Endothelial cell of umbilical vein (primary cell): ENCODE measurements around the gene PLEKHA7. TPM values are rescaled to one million over a fixed set of nuclear protein-coding genes. Genes with fewer than 3 reads are reported as not detected.

Experiments used
- BruUV-seq: library from RNA; stranded (reverse); fragments of 400-500 nt; replicated peaks from 2 replicates; lab custom pipeline; 2021; lab: Mats Ljungman, UMichigan
- CTCF ChIA-PET: fragments of 300-600, 350-600 bp; sonication (Branson Sonifier 250); formaldehyde crosslinking; loops from one replicate; lab custom pipeline; 2021; ENCODE audit warnings: antibody characterized with exemption, inconsistent platforms; lab: Charles Lee
- POLR2A ChIA-PET: fragments of 300-600, 350-600 bp; sonication (Branson Sonifier 250); formaldehyde crosslinking; loops from one replicate; lab custom pipeline; 2021; ENCODE audit warnings: antibody characterized with exemption, inconsistent platforms; lab: Charles Lee
- DNase-seq: peaks from one replicate; pipeline ENCODE4 v3.0.0-alpha.2; 2011; ENCODE audit warnings: low read depth, low spot score
- FAIRE-seq: peaks from 2 replicates; lab custom pipeline; 2011; peaks lifted over from hg19 to GRCh38; lab: Jason Lieb, UNC
- H2AFZ ChIP-seq: 2 replicates; pipeline ENCODE4 v1.6.0; 2012; ENCODE audit warnings: low read depth, low read length, control low read depth, inconsistent platforms
- H3K27ac ChIP-seq: 2 replicates; pipeline ENCODE4 v1.5.1; 2011; ENCODE audit warnings: low read depth, mild to moderate bottlenecking, control low read depth, low read length, moderate library complexity; ENCODE audit not compliant: insufficient read depth
- H3K27me3 ChIP-seq, 2 experiments: 2 replicates each; pipeline versions ENCODE4 v1.6.0 to v1.6.1; 2011; ENCODE audit warnings: low read length in 2 of 2, mixed read lengths in 1 of 2; ENCODE audit not compliant: control insufficient read depth in 2 of 2, insufficient read depth in 2 of 2
- H3K36me3 ChIP-seq, 2 experiments: 2 replicates in 1 of 2; 3 replicates in 1 of 2; pipeline ENCODE4 v1.5.1; 2011; ENCODE audit warnings: low read length in 2 of 2, mild to moderate bottlenecking in 1 of 2, moderate library complexity in 1 of 2; ENCODE audit not compliant: control insufficient read depth in 2 of 2, insufficient read depth in 2 of 2; ENCODE audit errors: extremely low read depth in 1 of 2
- H3K4me1 ChIP-seq: 3 replicates; pipeline ENCODE4 v1.5.1; 2011; ENCODE audit warnings: mild to moderate bottlenecking, low read length; ENCODE audit not compliant: control insufficient read depth, insufficient read depth; ENCODE audit errors: extremely low read depth
- H3K4me2 ChIP-seq: 2 replicates; pipeline ENCODE4 v1.6.1; 2011; ENCODE audit warnings: low read length, control low read depth, mixed read lengths; ENCODE audit not compliant: insufficient read depth
- H3K4me3 ChIP-seq, 3 experiments: fragments of 200-600 bp in 1 of 3; sonication (generic), shearing (Covaris generic) in 1 of 3; replicated peaks in 1 of 3; 2 replicates each; pipeline ENCODE4 v1.5.1; 2011 to 2016; ENCODE audit warnings: control low read depth in 3 of 3, low read length in 3 of 3, mild to moderate bottlenecking in 2 of 3, inconsistent platforms in 1 of 3, low read depth in 1 of 3, moderate library complexity in 1 of 3; ENCODE audit not compliant: insufficient read depth in 1 of 3
- H3K79me2 ChIP-seq: 2 replicates; pipeline ENCODE4 v1.6.0; 2012; ENCODE audit warnings: low read length, inconsistent platforms; ENCODE audit not compliant: control insufficient read depth, insufficient read depth
- H3K9ac ChIP-seq: replicated peaks from 2 replicates; pipeline ENCODE3; 2011; ENCODE audit warnings: low read length, control low read depth; ENCODE audit not compliant: insufficient read depth; ENCODE audit errors: extremely low read depth
- H3K9me1 ChIP-seq: replicated peaks from 3 replicates; pipeline ENCODE4 v1.6.0; 2011; ENCODE audit warnings: mild to moderate bottlenecking, low read length; ENCODE audit not compliant: control insufficient read depth, insufficient read depth; ENCODE audit errors: extremely low read depth
- H3K9me3 ChIP-seq: replicated peaks from 2 replicates; pipeline ENCODE4 v1.5.1; 2012; ENCODE audit warnings: low read length, inconsistent platforms; ENCODE audit not compliant: control insufficient read depth, insufficient read depth
- H4K20me1 ChIP-seq: replicated peaks from 2 replicates; pipeline ENCODE3; 2011; ENCODE audit warnings: mild to moderate bottlenecking, low read length; ENCODE audit not compliant: control insufficient read depth, insufficient read depth; ENCODE audit errors: extremely low read depth
- CTCF ChIP-seq, 2 donors: IDR thresholded peaks; 1 replicate in 1 of 2; 2 replicates in 1 of 2; pipeline ENCODE4 v1.5.1; 2011; ENCODE audit warnings: low read length in 2 of 2, mild to moderate bottlenecking in 2 of 2, moderate library complexity in 2 of 2, control low read depth in 1 of 2, inconsistent platforms in 1 of 2, low read depth in 1 of 2; ENCODE audit not compliant: insufficient read depth in 1 of 2; ENCODE audit errors: extremely low read depth in 1 of 2
- EZH2 ChIP-seq: IDR thresholded peaks from 2 replicates; pipeline ENCODE4 v1.6.1; 2012; ENCODE audit warnings: borderline replicate concordance, low read depth, mild to moderate bottlenecking, moderate library complexity, low read length, inconsistent platforms; ENCODE audit not compliant: severe bottlenecking
- FOS ChIP-seq: IDR thresholded peaks from 2 replicates; pipeline ENCODE4 v1.6.1; 2011; ENCODE audit warnings: mild to moderate bottlenecking, low read length, moderate library complexity, borderline replicate concordance; ENCODE audit not compliant: insufficient read depth
- GATA2 ChIP-seq: IDR thresholded peaks from 2 replicates; pipeline ENCODE4 v1.7.0; 2011; ENCODE audit warnings: low read depth, mild to moderate bottlenecking, moderate library complexity, mixed read lengths, low read length; ENCODE audit not compliant: insufficient read length, insufficient read depth
- JUN ChIP-seq: IDR thresholded peaks from 2 replicates; pipeline ENCODE4 v1.6.1; 2011; ENCODE audit warnings: borderline replicate concordance, low read depth; ENCODE audit not compliant: insufficient read length, insufficient read depth
- MAX ChIP-seq: IDR thresholded peaks from 2 replicates; pipeline ENCODE4 v1.6.1; 2011; ENCODE audit not compliant: insufficient read depth, insufficient read length
- MYC ChIP-seq: IDR thresholded peaks from one replicate; pipeline ENCODE4 v1.6.1; 2011; ENCODE audit warnings: mild to moderate bottlenecking, low read depth, low read length
- POLR2A ChIP-seq: IDR thresholded peaks from 2 replicates; pipeline ENCODE4 v1.6.1; 2012; ENCODE audit warnings: low read depth, mild to moderate bottlenecking, control low read depth, low read length
- POLR2AphosphoS5 ChIP-seq: IDR thresholded peaks from 2 replicates; pipeline ENCODE4 v1.6.1; 2012; ENCODE audit warnings: low read depth, mild to moderate bottlenecking, control low read depth, low read length, moderate library complexity; ENCODE audit not compliant: insufficient read depth
- dilution Hi-C: fragments of 300-500 bp; cut with MboI; formaldehyde crosslinking; loops from one replicate; pipeline ENCODE4 v1.15.0; 2019; ENCODE audit warnings: low sequenced_read_pairs; ENCODE audit not compliant: extremely low pct_ligation_motif_present
- intact Hi-C: fragments of 100-400 bp; cut with micrococcal nuclease; formaldehyde crosslinking; loops from one replicate; pipeline ENCODE4 v1.10.0; 2022
- polyA plus RNA-seq, 4 experiments: library from polyadenylated mRNA; depleted of rRNA in 3 of 4; stranded (reverse) in 3 of 4; unstranded in 1 of 4; fragments of >200 nt; gene quantifications; 2 replicates each; pipeline versions ENCODE4 v1.2.1 to v1.2.3, GENCODE V29; 2011 to 2012; ENCODE audit warnings: missing spikeins in 1 of 4
- total RNA-seq: library from RNA; stranded (reverse); gene quantifications from 2 replicates; pipeline ENCODE4 v1.2.3, GENCODE V29; 2021

PLEKHA7 gene
- total and polyA plus RNA-seq, 2 donors (not counting 3 experiments of a cell fraction or from before 2014, with no cell fraction given) = 1.7 to 3.8 TPM

GRCh38 chr11:16924462-16924825 lies 89.8 kb downstream of the PLEKHA7 start:
- Histone ChIP-seq H3K9me1 (no peaks in the 10 kb centered on the region), H3K4me3 (no peak overlapping the region), H3K9ac (no peak overlapping the region), H3K27me3 (peaks cover 30 to 41% of the 10 kb centered on the region in 2 experiments), H3K36me3 (no peaks in the 10 kb centered on the region), H3K79me2 (no peaks in the 10 kb centered on the region), H2AFZ (no peak overlapping the region), H4K20me1 (no peaks in the 10 kb centered on the region), H3K9me3 (no peaks in the 10 kb centered on the region), H3K4me1 (peaks cover 5% of the 10 kb centered on the region), H3K4me2 (no peak overlapping the region), H3K27ac (no peak overlapping the region)
- no peak for FAIRE-seq
- ChIA-PET POLR2A (no interaction called here), CTCF (interaction anchor here (1.1 kb wide), 1 partner anchor 19 kb away, joined by 3 read pairs; no protein-coding TSS in a partner anchor)
- dilution Hi-C loops = no loop called here
- BruUV-seq = no TSS peak
- no peak for TF ChIP-seq GATA2
- TF ChIP-seq EZH2 = no peak
- TF ChIP-seq POLR2AphosphoS5 = no peak
- TF ChIP-seq FOS = no peak
- TF ChIP-seq MYC = no peak
- TF ChIP-seq MAX = no peak
- no peak for TF ChIP-seq JUN
- TF ChIP-seq POLR2A = no peak
- TF ChIP-seq CTCF (IDR thresholded peaks at IDR 0.05; ENCODE audit: extremely low read depth in 1 of 2, insufficient read depth in 1 of 2, low read depth in 1 of 2, low read length in 2 of 2) = no peak
- intact Hi-C loops = no loop called here
- DNase-seq = no peak
